Lung (tissue), 12 donors: ENCODE data around the gene MELK. TPM values are rescaled to one million over a fixed set of nuclear protein-coding genes. Genes with fewer than 3 reads are reported as not detected.
"Not testable (repeated sequence)": the region's sequence is repeated elsewhere in the genome, so short reads cannot be mapped to it uniquely, and the experiment has no call there.

Experiments used
- ATAC-seq: fragments of 200-7000 bp; cut with Tn5 transposase; one replicate; pipeline ENCODE4 v1.9.1; 2020; ENCODE audit warnings: moderate number of reproducible peaks; ENCODE audit not compliant: insufficient read depth, low FRiP score
- DNase-seq, 3 donors: peaks; one replicate each; pipeline ENCODE4 v3.0.0-alpha.2; 2013 to 2017
- H3K27ac ChIP-seq, 2 donors: one replicate each; pipeline ENCODE4 v1.5.1; 2013; ENCODE audit warnings: mild to moderate bottlenecking in 2 of 2, moderate library complexity in 2 of 2, control low read depth in 1 of 2, inconsistent platforms in 1 of 2, low read depth in 1 of 2, low read length in 1 of 2
- H3K27me3 ChIP-seq, 3 donors: one replicate each; pipeline ENCODE4 v1.5.1; 2013; ENCODE audit warnings: low read length in 2 of 3; ENCODE audit not compliant: control insufficient read depth in 3 of 3, insufficient read depth in 3 of 3
- H3K36me3 ChIP-seq, 4 donors: one replicate each; pipeline ENCODE4 v1.5.1; 2013; ENCODE audit warnings: low read length in 4 of 4, mild to moderate bottlenecking in 1 of 4, moderate library complexity in 1 of 4; ENCODE audit not compliant: control insufficient read depth in 4 of 4, insufficient read depth in 4 of 4
- H3K4me1 ChIP-seq, 5 donors: one replicate each; pipeline ENCODE4 v1.5.1; 2013; ENCODE audit warnings: low read length in 5 of 5, mild to moderate bottlenecking in 2 of 5, moderate library complexity in 1 of 5; ENCODE audit not compliant: control insufficient read depth in 5 of 5, insufficient read depth in 5 of 5
- H3K4me3 ChIP-seq: one replicate; pipeline ENCODE4 v1.5.1; 2013; ENCODE audit warnings: mild to moderate bottlenecking, control low read depth, moderate library complexity
- H3K9ac ChIP-seq, 2 donors: one replicate each; pipeline ENCODE4 v1.5.1; 2013; ENCODE audit warnings: low read length in 2 of 2, control low read depth in 1 of 2; ENCODE audit not compliant: insufficient read depth in 1 of 2
- H3K9me3 ChIP-seq, 4 donors: one replicate each; pipeline ENCODE4 v1.5.1; 2013; ENCODE audit warnings: low read length in 3 of 4, mild to moderate bottlenecking in 1 of 4, moderate library complexity in 1 of 4; ENCODE audit not compliant: control insufficient read depth in 4 of 4, insufficient read depth in 3 of 4
- CTCF ChIP-seq: IDR thresholded peaks from 2 replicates; pipeline ENCODE4 v1.5.1; 2012; ENCODE audit warnings: mild to moderate bottlenecking; ENCODE audit errors: control extremely low read depth, extremely low read depth
- WGBS, 2 donors: extraction: QIAGEN DNeasy Blood & Tissue Kit; methylation state at CpG; one replicate each; pipeline ENCODE4 v1.1.7; 2013; 5-methylcytosine and 5-hydroxymethylcytosine counted together
- polyA plus RNA-seq, 2 donors: library from polyadenylated mRNA; stranded (reverse); fragments of 200-250 nt; gene quantifications; one replicate each; pipeline ENCODE4 v1.2.1, GENCODE V29; 2013
- total RNA-seq, 2 donors: library from RNA; depleted of rRNA in 1 of 2; stranded (reverse); fragments of >200 nt in 1 of 2; gene quantifications; one replicate each; pipeline ENCODE4 v1.2.1, GENCODE V29; 2014 to 2021
- donor health status: control.
- donor health status: control.
- donor health status: Bipolar disorder and iron deficiency.
- donor health status: healthy.
- donor health status: DM: yes; HTN: yes; CAD: no.

MELK gene
- total and polyA plus RNA-seq, 4 donors, result 0.88 to 3.5 (median 1.5) TPM

GRCh38 chr9:36543916-36544315, 28.8 kb upstream of the MELK start:
- no peaks in the 10 kb centered on the region for H3K9me3 ChIP-seq
- TF ChIP-seq CTCF, result no peak
- no peaks in the 10 kb centered on the region for H3K36me3 ChIP-seq
- DNase-seq, result peak; percentile 62 to 86 (median 78)
- ATAC-seq, result no peak
- no peak overlapping the region for H3K27ac ChIP-seq
- no peaks in the 10 kb centered on the region for H3K27me3 ChIP-seq
- no peak overlapping the region for H3K9ac ChIP-seq
- whole genome bisulfite sequencing, 2 donors, result 73 to 83% methylated on average over 7 of the region's 7 CpGs
- no peak overlapping the region for H3K4me3 ChIP-seq
- H3K4me1 ChIP-seq, result peaks cover 0 to 4% (median 0%) of the 10 kb centered on the region in 5 donors

GRCh38 chr9:36547598-36547997, 25.1 kb upstream of the MELK start:
- Histone ChIP-seq H3K27me3 (no peaks in the 10 kb centered on the region), H3K9me3 (no peaks in the 10 kb centered on the region), H3K9ac (no peak overlapping the region), H3K4me1 (peaks cover 0 to 4% (median 0%) of the 10 kb centered on the region in 5 donors), H3K36me3 (no peaks in the 10 kb centered on the region), H3K4me3 (no peak overlapping the region), H3K27ac (no peak overlapping the region)
- 67 to 78% methylated on average over 3 of the region's 3 CpGs for WGBS, 2 donors
- no peak for TF ChIP-seq CTCF
- ATAC-seq (no peak), DNase-seq (no peak)

GRCh38 chr9:36548454-36548853, 24.2 kb upstream of the MELK start:
- no peak for DNase-seq
- TF ChIP-seq CTCF, result no peak
- Histone ChIP-seq H3K27ac (no peak overlapping the region), H3K36me3 (no peaks in the 10 kb centered on the region), H3K9me3 (no peaks in the 10 kb centered on the region), H3K27me3 (no peaks in the 10 kb centered on the region), H3K4me3 (no peak overlapping the region), H3K4me1 (peaks cover 0 to 3% (median 0%) of the 10 kb centered on the region in 5 donors), H3K9ac (no peak overlapping the region)
- ATAC-seq, result no peak
- 78 to 86% methylated on average over 1 of the region's 1 CpG for WGBS, 2 donors

GRCh38 chr9:36550135-36550534, 22.6 kb upstream of the MELK start:
- Histone ChIP-seq H3K27ac (no peak overlapping the region), H3K9ac (no peak overlapping the region), H3K27me3 (no peaks in the 10 kb centered on the region), H3K36me3 (no peaks in the 10 kb centered on the region), H3K4me1 (no peaks in the 10 kb centered on the region), H3K4me3 (no peak overlapping the region), H3K9me3 (no peaks in the 10 kb centered on the region)
- 90 to 97% methylated on average over 8 of the region's 8 CpGs for WGBS, 2 donors
- DNase-seq, result no peak
- no peak for TF ChIP-seq CTCF
- ATAC-seq, result no peak

GRCh38 chr9:36550631-36551098, 22.0 kb upstream of the MELK start:
- not testable (repeated sequence) for H3K9me3 ChIP-seq, H3K27ac ChIP-seq, ATAC-seq, DNase-seq, H3K36me3 ChIP-seq, H3K4me3 ChIP-seq, H3K4me1 ChIP-seq, H3K27me3 ChIP-seq, H3K9ac ChIP-seq
- 83 to 90% methylated on average over 10 of the region's 10 CpGs for WGBS, 2 donors
